Measurements from ENCODE around the gene SLC38A4.
"Not testable (repeated sequence)": the region's sequence is repeated elsewhere in the genome, so short reads cannot be mapped to it uniquely, and the experiment has no call there.

The SLC38A4 gene

DNA sequence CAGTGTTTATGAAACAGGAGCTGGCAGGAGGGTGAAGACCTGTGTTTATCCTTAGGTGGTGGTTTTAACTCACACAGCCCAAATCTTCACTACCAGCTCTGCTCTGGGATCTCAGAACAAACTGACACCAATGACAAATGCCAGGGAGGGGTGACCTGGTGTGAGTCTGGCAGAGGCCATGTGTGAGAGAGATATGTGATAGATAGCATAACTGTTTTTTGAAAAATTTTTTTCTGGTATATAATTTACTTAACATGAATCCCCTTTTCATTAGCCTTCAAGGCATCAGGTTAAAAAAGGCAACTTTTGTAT lies 51.5 kb downstream of the SLC38A4 start:
- DNase-seq = no peak

DNA sequence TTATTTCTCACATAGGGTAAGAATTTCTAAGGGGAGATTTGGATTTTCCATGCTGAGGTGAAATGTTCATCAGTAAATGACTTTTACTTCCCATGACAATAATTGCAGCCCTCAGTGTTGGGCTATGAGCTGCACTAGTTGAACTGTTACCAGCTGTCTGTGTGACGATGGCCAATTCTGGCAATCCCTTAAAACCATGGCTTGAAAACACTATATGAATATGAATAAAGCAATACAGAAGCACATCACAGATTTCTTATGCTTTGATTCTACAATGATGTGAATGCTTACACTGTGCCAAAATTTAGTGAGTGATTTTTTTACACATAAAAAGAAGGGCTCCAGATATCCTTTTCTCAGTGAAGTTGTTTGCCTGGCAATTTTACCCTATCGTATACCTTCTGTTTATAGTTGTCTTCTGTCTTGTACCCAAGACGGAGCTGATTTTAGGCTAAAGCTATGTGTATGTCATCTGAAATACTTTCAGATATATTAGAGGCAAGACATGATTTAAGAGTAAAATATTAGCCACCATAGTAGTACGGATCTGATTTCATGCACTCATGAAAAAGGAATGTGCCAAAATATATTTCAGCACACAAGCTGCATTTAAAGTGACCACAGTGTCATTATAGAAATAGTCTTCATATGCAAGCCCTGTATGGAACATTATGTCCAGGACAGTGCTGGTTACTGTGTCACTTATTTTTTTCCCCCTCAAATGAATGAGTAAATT lies 52.0 kb downstream of the SLC38A4 start:
- no peak for DNase-seq

DNA sequence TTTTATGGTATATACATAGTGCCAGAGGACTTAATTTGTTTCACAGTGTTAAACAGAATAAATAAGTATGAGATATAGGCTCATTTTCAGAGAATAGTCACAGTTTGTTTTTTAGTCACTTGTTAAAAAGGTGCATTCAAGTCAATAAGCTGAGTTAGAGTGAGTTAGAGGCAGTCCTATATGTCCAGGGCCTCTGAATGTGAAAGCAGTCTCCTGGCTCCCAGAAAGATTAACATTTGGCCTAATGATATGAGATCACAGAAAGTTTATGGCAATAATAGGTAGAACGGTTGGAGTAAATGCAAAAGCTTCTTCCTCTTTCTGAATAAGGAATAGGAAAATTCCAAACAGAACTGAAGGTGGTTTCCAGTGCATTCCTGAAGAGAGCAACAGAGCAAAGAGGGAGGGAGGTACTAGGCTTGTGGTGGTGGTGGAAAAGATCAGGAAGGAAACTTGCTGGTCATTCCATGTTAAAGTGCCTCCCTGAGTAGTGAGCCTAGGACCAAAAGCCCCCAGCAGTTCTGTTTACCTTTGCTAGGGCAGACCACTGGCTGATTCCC lies 54.4 kb downstream of the SLC38A4 start:
- no peak for DNase-seq

DNA sequence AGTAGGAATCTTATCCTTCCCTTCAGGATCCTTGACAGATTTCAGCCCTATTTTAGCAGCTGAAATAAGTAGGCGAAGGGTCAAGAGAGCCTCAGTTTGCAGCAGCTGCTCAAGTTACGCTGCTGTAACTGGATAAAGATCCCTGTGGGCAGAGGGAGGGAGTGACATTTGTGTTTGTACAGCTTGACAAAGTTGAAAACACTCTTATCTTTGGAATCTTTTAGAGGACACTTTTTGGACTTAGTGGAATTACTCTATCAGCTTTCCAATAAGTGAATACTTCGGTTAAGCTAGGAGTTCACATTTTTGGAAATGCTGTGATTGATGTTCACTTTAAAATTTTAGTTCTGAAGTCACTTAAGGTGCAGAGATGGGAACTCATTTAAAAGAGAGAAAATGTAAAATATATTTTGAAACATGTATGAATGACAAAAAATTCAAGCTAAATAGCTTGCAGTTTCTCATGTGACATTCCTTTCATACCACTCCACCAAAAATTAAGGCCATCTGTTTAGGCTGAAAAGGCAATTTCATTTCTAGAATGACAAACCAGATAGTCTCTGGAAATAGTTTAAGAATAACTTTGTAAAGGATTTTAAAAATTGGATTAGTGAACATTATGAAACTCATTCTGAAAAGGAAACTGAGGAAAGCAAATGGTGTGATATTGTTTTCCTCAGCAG lies 55.2 kb downstream of the SLC38A4 start:
- DNase-seq = no peak

DNA sequence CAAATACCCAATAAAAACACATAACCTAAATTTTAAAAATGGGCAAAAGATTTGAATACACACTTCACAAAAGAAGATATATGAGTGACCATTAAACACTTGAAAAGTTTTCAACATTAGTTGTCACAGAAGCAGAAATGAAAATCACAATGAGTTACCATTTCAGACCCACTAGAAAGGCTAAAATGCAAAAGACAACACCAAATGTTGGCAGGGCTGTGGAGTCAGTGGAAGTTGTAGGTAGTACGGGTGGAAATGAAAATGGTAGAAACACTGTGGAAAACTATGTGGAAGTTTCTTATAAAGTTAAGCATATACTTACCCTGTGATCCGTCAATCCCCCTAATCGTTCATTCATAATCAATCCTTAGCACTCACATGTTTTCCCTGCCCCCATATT lies 61.8 kb downstream of the SLC38A4 start:
- DNase-seq = no peak

DNA sequence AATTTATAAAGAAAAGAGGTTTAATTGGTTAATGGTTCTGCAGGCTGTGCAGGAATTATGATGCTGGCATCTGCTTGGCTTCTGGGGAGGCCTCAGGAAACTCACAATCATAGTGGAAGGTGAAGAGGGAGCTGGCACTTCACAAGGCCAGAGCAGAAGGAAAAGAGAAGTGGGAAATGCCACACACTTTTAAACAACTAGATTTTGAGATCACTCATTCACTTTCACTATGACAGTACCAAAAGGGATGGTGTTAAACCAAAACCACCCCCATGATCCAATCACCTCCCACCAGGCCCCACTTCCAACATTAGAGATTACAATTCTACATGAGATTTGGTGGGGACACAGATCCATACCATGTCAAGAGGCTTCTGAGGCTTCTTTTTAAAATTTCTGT lies 62.6 kb downstream of the SLC38A4 start:
- peak; percentile 6 for DNase-seq

DNA sequence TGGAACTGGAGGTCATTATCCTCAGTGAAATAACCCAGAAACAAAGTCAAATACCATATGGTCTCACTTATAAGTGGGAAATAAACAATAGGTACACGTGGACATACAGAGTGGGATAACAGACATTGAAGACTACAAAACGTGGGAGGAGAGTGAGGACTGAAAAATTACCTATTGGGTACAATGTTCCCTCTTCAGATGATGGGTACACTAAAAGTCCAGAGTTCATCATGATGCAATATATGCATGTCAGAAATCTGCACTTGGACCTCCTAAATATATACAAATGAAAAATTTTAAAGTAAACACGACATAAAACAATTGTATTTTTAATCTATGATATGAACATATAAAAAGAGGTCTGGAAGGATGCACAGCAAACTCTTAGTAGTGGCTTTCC lies 71.2 kb downstream of the SLC38A4 start:
- DNase-seq = no peak

DNA sequence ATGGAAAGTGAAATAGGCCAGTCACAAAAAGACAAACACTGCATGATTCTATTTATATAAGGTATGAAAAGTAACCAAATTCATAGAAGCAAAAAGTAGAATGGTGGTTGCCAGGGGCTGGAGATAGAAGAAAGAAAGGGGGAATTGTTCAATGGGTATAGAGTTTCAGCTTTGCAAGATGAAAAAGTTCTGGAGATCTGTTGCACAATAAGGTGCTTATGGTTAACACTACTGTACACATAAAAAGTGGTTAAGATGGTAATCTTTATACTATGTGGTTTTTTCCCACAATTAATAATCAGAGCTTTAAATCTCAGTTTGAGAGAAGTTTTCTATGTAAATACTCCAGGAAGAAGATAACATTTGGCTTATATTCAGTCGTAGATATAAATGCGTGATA lies 73.4 kb downstream of the SLC38A4 start:
- no peak for DNase-seq

DNA sequence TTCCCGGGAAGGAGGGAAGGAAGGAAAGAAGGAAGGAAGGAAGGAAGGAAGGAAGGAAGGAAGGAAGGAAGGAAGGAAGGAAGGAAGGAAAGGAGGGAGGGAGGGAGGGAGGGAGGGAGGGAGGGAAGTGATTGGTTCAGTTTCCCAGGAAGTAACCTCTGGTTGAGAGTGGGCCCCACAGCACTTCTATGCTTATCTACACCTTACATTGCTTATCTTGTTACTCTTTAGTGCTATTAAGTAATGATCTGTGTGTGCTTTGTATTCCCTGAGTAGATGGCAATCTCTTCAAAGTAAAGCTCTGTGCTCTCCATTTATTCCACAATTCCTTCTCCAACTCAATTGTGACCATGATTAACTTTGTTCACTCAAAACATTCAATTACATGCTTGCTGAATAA lies 74.6 kb downstream of the SLC38A4 start:
- no peak for DNase-seq

DNA sequence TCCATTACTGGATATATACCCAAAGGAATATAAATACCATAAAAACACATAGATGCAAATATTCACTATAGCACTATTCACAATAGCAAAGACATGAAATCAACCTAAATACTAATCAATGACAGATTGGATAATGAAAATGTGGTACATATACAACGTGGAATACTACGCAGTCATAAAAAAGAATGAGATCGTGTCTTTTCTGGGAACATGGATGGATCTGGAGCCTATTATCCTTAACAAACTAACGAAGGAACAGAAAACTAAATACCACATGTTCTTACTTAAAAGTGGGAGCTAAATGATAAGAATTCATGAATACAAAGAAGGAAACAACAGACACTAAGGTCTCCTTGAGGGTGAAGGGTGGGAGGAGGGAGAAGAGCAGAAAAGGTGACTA lies 76.5 kb downstream of the SLC38A4 start:
- no peak for DNase-seq

DNA sequence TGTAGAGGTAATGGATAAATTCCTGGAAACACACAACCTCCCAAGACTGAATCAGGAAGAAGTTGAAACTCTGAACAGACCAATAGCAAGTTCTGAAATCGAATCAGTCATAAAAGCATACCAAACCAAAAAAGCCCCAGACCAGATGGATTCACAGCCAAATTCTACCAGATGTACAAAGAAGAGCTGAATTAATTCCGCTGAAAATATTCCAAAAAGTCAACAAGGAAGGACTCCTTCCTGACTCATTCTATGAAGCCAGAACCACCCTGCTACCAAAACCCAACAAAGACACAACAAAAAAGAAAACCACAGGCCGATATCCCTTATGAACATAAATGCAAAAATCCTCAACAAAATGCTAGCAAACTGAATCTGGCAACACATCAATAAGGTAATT lies 81.5 kb downstream of the SLC38A4 start:
- DNase-seq = no peak

DNA sequence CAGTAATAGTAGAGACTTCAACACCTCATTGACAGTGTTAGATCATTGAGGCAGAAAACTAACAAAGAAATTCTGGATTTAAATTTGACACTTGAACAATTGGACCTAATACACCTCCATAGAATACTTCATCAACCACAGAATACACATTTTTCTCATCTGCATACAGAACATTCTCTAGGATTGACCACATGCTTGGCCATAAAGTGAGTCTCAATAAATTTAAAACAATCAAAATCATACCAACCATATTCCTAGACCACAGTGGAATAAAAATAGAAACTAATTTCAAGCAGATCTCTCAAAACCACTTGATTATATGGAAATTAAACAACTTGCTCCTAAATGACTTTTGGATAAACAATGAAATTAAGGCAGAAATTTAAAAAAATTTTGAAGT lies 82.3 kb downstream of the SLC38A4 start:
- DNase-seq = no peak

DNA sequence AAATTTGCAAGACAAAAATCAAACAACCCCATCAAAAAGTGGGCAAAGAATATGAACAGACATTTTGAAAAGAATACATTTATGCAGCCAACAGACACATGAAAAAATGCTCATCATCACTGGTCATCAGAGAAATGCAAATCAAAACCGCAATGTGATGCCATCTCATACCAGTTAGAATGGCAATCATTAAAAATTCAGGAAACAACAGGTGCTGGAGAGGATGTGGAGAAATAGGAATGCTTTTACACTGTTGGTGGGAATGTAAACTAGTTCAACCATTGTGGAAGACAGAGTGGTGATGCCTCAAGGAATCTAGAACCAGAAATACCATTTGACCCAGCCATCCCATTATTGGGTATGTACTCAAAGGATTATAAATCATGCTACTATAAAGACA lies 83.5 kb downstream of the SLC38A4 start:
- not testable (repeated sequence) for DNase-seq

DNA sequence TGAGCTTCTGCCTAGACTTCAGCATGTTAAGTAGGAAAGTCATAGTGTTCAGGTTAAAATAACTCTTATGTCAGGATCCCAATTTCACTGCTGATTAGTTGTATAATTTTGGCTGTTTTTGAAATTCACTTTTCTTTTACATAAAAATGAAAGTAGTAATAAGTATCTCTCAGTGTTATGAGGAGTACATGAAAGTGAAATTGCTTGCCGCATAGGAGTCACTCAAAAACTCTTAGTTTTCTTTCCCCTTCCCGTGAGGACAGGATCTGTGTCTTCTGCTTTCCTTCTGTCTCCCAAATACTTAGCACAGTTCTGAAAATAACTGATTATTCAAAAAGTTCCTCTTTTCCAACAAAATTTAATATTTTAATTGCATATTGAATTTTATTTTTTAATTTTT lies 100.5 kb downstream of the SLC38A4 start:
- DNase-seq = peak; percentile 27

DNA sequence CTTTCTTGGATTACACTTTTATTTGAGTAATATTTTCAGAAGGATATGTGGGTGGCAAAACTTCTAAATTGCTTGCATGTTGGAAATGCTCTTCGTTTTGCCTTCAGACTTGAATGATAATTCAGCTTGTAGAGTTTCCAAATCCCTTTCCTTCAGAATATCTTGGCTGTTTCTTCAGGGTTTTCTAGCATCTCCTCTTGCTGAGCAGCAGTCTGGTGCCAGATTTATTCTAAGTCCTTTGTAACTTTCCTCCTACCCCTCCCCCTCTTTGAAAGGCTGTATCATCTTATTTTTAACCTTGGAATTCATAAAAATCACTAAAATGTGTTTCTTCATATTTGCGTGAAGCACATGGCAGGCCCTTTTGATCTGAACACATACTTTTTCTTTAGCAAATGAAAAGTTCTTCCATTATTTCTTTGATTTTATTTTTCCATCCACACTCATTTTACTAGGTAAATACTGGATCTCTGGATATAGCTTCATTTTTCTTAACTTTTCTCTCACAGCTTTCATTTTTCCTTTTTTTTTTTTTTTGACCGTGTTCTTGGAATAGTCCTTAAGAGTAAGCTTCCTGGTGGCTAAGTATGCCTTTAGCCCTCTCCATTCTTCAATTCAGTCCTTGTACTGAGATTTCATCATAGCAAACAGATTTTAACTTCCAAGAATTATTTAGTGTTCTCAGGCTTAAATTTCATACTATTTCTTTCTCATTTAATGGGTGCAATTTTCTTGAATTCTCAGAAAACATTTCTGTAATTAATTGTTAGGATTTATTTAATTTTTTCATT lies 102.0 kb downstream of the SLC38A4 start:
- DNase-seq = no peak

DNA sequence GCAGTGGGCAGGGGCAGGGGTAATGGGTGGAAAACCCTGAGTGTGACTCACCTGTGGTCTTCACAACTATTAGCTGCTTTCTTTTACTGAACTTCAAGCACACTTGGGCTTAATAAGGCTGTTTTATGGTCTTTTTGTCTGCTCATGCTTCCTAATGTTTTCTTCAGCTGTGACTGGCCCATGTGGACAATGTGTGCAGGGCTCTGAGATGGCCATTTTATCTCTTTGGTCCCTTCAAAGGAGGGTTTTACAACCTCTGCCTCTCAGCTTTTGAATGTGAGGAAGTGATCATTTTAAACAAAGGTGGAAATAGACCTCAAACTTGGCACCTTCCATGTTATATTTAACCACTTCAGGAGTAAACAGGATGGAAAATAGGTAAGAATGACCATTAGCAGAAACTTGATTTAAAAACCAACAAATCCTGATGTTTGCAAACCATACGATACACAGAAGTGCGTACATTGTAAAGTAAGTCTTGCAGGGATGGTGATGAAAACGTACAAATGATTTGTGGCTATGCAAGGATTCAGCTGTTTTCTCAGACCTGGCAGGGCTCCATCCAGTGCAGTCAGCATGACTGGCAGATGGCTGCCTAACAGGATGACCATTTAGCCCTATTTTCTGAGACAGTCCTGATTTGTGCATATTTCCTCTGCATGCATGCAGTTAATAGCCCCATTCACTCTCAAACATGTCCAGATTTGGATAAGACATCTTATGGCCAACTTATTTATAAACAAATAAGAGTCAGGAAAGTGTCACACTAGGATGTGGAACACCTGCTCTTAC lies 103.2 kb downstream of the SLC38A4 start:
- DNase-seq = no peak

DNA sequence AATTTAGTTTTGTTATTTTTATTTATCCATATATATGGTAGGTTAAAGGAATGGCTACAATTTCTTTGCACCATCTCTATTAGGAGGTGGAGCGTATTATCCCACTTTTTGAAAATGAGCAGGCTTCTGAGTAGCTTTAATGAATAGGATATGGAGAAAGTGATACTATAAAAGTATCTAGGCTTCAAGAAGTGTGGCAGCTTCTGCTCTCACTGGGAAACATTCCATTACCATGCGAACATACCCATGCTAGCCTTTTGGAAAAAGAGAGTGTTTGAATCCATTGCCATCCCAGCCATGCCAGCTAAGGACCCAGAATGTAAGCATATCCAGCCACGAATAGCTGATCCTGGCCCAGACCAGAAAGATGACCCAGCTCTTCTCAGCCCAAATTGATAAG lies 107.3 kb downstream of the SLC38A4 start:
- DNase-seq = no peak

DNA sequence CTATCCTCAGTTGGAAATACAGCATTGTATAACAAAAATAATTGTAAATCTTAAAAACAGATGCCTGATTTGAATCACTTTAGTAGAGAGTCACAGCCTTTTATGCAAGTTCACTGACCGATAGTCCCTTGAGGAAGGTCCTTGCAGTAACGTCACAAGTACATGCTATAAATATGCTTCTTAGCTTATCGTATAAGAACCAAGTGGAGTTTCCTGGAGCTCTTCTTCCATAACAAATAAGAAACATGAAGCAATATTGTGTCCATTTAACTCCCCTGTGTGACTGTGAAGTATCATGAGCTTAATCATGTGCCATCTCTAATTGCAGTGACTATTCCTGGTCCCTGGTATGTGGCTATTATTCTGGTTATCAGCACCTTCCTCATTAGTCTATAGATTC lies 107.9 kb downstream of the SLC38A4 start:
- no peak for DNase-seq

DNA sequence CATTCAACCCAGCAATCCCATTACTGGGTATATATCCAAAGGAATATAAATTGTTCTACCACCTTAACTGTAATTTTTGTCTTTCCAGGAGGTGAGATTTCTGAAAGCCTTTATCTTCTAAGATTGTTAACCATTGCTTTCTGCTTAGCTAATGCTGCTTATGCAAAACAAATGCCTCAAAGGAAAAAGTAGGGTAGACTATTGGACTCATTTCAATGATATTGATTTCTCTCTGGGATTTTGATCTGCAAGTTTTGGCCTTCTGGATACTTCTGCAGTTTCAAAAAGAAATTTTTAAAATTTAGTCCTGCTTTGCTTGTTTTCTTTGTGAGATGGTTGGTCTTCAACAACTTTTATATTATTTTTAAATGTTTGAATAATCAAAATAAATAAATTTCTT lies 108.6 kb downstream of the SLC38A4 start:
- no peak for DNase-seq

All from inflammatory macrophage treated with lipopolysaccharide for 4 hours (primary cell).